Retinal pigment epithelial cell (primary cell): Measurements from ENCODE around the gene PCGF5.
"Not testable (repeated sequence)": the region's sequence is repeated elsewhere in the genome, so short reads cannot be mapped to it uniquely, and the experiment has no call there.

ENCODE experiments used
- DNase-seq: peaks from one replicate; pipeline ENCODE4 v3.0.0-alpha.2; 2010; ENCODE audit warnings: low read depth
- H3K4me3 ChIP-seq: 2 replicates; pipeline ENCODE4 v1.5.1; 2011; ENCODE audit warnings: mild to moderate bottlenecking, low read length, control low read depth, moderate library complexity
- TF ChIP-seq, protein P1 (sequence below): conservative IDR thresholded peaks from 2 replicates; pipeline ENCODE4 v1.5.1; 2011; ENCODE audit warnings: low read depth, low read length, control low read depth, inconsistent platforms

PCGF5 gene

DNA sequence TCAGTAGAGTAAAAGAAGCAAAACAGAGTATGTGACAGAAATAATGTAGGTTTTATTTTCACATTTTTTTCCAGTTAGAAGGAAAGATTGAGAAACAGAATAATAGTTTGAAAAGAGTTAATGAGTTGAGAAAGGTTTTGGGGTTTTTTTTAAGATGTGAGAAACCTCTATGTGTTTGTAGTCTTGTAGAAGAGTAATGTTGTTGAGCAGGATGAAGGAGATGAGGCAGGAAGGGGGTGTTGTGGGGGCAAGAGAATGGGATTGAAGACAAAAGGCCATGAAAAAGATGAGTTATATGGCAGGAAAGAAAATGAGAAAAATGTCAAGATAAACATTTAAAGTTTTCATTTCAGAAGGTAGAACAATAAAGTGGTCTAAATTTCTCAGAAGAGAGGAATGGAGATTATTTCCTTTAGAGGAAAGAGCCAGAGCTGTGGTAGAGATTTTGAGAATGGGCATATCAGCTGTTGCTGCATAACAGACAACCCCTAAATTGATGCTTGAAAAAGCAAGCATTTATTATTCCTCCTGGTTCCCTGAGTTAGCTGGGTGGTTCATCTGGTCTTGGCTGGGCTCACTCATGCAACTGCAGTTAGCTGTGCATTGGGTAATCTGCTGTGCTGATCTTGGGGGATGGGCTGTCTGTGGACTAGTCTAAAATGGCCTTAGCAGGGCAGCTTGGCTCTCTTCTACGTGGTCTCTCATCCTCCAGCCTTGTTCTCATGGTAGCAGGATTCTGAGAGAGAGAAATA lies 27.1 kb downstream of the PCGF5 start:
- TF ChIP-seq, protein P1, sequence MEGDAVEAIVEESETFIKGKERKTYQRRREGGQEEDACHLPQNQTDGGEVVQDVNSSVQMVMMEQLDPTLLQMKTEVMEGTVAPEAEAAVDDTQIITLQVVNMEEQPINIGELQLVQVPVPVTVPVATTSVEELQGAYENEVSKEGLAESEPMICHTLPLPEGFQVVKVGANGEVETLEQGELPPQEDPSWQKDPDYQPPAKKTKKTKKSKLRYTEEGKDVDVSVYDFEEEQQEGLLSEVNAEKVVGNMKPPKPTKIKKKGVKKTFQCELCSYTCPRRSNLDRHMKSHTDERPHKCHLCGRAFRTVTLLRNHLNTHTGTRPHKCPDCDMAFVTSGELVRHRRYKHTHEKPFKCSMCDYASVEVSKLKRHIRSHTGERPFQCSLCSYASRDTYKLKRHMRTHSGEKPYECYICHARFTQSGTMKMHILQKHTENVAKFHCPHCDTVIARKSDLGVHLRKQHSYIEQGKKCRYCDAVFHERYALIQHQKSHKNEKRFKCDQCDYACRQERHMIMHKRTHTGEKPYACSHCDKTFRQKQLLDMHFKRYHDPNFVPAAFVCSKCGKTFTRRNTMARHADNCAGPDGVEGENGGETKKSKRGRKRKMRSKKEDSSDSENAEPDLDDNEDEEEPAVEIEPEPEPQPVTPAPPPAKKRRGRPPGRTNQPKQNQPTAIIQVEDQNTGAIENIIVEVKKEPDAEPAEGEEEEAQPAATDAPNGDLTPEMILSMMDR, result no peak
- no peak for DNase-seq

DNA sequence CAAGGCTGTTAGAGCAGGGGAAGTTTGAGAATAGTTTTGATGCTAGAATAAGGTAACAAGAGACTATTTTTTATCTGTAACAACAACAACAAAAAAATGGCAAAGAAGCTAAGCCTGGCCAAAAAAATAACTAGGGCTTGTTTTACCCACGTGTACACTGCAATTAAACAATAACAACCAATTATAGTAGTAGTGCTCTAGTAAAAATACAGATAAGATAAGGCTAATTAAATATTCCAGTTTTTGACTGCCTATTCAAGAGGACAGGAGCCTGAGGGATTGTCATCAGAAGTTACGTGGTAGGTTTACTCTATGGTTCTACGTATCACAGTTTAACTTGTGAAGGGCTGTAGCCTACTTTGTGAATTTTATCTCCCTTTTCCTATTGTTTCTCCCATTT lies 29.2 kb downstream of the PCGF5 start:
- DNase-seq, result no peak

More for the DNA sequence above, 27.1 kb downstream of the PCGF5 start:
- no peak overlapping the region for H3K4me3 ChIP-seq

DNA sequence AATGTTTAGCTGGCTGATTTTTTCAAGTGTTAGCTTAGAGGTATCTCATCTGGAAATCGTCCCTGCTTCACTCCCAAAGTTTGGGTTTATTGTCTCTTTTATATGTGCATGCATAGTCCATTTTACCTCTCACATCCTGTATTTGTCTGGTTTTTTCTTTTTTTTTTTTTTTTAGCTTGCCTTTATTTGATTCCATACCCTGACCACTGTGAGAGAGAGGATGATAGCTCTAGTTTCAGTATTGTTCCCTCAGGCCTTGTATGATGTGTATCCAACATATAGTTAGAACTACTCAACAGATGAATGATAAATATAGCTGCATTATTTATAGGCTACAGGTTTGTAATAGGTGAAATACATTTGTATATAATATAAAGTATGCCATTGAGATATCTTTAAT lies 29.9 kb downstream of the PCGF5 start:
- H3K4me3 ChIP-seq, result no peak overlapping the region
- DNase-seq, result no peak
- TF ChIP-seq, protein P1, result no peak

More for the DNA sequence above, 29.2 kb downstream of the PCGF5 start:
- no peak overlapping the region for H3K4me3 ChIP-seq
- TF ChIP-seq, protein P1, result no peak

DNA sequence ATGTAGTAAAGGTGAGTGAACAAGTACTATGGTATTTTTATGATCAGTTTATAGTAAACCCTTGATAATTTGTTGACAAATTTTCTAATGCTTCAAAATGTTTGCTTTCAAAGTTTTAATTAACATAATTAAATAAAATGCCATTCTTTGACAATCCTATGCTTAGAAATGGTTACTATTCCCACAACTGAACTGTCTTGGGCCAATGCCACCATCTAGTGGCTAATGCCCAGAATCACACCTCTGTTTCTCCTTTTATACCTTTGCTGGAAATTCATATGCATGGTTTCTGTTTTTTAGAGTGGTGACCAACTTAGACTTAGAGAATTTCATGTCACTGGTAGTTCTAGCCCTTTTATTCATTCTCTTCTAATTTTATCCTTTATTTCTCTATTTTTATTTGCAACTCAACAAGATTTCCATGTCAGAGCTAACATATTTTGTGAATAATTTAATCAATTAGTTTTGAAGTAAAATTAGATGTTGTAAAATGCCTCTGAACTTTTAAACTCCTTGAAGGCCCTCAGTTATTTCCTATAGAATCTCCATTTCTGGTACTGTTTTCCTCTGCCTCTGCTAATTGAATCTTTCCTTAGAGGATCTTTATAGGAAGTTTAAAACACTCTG lies 31.1 kb downstream of the PCGF5 start:
- H3K4me3 ChIP-seq, result no peak overlapping the region
- peak; percentile 5 for DNase-seq
- TF ChIP-seq, protein P1, result peak; percentile 85

DNA sequence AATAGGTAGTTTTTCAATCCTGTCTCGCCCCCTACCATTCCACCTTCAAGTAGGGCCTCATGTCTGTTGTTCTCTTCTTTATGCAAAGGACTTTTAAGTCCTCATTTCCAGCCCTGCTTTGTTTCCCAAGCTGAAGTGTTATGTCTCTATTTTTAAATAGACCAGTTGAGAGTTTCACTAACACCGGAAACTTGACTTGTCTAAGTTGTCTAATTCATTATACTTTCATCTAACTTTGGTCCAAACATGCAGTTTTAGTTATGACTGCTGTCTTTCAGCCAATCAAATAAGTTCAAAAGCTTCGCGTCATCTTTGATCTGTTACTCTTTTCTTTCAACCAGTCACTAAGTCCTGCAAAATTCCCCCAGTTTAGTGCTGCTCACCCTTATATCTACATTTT lies 32.8 kb downstream of the PCGF5 start:
- DNase-seq, result no peak
- TF ChIP-seq, protein P1, result no peak
- H3K4me3 ChIP-seq, result no peak overlapping the region

DNA sequence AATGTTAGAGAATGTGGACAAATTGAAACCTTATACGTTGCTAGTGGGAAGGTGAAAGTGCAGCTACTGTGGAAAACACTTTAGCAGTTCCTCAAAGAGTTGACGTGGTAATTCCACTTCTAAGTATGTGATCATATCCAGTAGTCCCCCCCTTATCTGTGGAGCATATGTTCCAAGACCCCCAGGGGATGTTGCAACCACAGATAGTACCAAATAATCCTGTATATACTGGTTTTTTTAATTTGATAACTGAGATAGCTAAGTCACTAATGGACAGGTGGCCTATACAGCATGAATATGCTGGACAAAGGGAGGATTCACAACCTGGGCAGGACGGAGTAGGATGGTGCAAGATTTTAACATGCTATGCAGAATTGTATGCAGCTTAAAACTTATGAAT lies 36.8 kb downstream of the PCGF5 start:
- TF ChIP-seq, protein P1, result no peak
- no peak for DNase-seq
- H3K4me3 ChIP-seq, result no peak overlapping the region

DNA sequence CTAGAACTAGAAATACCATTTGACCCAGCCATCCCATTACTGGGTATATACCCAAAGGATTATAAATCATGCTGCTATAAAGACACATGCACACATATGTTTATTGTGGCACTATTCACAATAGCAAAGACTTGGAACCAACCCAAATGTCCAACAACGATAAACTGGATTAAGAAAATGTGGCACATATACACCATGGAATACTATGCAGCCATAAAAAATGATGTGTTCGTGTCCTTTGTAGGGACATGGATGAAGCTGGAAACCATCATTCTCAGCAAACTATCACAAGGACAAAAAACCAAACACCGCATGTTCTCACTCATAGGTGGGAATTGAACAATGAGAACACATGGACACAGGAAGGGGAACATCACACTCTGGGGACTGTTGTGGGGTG lies 40.0 kb downstream of the PCGF5 start:
- not testable (repeated sequence) for DNase-seq, H3K4me3 ChIP-seq
